ENCODE results near the gene CSAD.
"Not testable (repeated sequence)": the region's sequence is repeated elsewhere in the genome, so short reads cannot be mapped to it uniquely, and the experiment has no call there.

Gene CSAD

GRCh38 chr12:53147653-53148052 lies 33.1 kb downstream of the CSAD start:
- DNase-seq (ENCODE audit: low spot score): no peak

GRCh38 chr12:53147181-53147580 lies 33.5 kb downstream of the CSAD start:
- DNase-seq (ENCODE audit: low spot score): no peak

GRCh38 chr12:53145383-53146260 lies 35.1 kb downstream of the CSAD start:
- no peak for DNase-seq (ENCODE audit: low spot score)

- DNase-seq (ENCODE audit: low spot score): no peak
These were observed 37.4 kb downstream of the CSAD start for GRCh38 chr12:53143355-53143754.

GRCh38 chr12:53133722-53134121 lies 47.0 kb downstream of the CSAD start:
- no peak for DNase-seq (ENCODE audit: low spot score)

GRCh38 chr12:53131844-53132243 lies 48.9 kb downstream of the CSAD start:
- no peak for DNase-seq (ENCODE audit: low spot score)

GRCh38 chr12:53128780-53129569 lies 51.8 kb downstream of the CSAD start:
- DNase-seq (ENCODE audit: low spot score): no peak

GRCh38 chr12:53127169-53127568 lies 53.6 kb downstream of the CSAD start:
- DNase-seq (ENCODE audit: low spot score): no peak

- no peak for DNase-seq (ENCODE audit: low spot score)
These were observed 56.4 kb downstream of the CSAD start for GRCh38 chr12:53124352-53124723.

GRCh38 chr12:53123578-53124351 lies 57.0 kb downstream of the CSAD start:
- DNase-seq (ENCODE audit: low spot score): no peak

GRCh38 chr12:53122961-53123468 lies 57.7 kb downstream of the CSAD start:
- DNase-seq (ENCODE audit: low spot score): no peak

GRCh38 chr12:53120685-53121525 lies 59.8 kb downstream of the CSAD start:
- no peak for DNase-seq (ENCODE audit: low spot score)

- no peak for DNase-seq (ENCODE audit: low spot score)
These were observed 61.9 kb downstream of the CSAD start for GRCh38 chr12:53118751-53119300.

- DNase-seq (ENCODE audit: low spot score): peak; percentile 30
These were observed 64.7 kb downstream of the CSAD start for GRCh38 chr12:53115891-53116648.

- DNase-seq (ENCODE audit: low spot score): no peak
These were observed 65.4 kb downstream of the CSAD start for GRCh38 chr12:53115112-53115890.

GRCh38 chr12:53113951-53114350 lies 66.8 kb downstream of the CSAD start:
- no peak for DNase-seq (ENCODE audit: low spot score)

- DNase-seq (ENCODE audit: low spot score): no peak
These were observed 67.5 kb downstream of the CSAD start for GRCh38 chr12:53113136-53113705.

- DNase-seq (ENCODE audit: low spot score): not testable (repeated sequence)
These were observed 68.3 kb downstream of the CSAD start for GRCh38 chr12:53112431-53112830.

Measured in cerebellar cortex (tissue), 1 donor.